Astrocyte (in vitro differentiated cells and primary cell): ENCODE data around the gene HEXB. TPM values are rescaled to one million over a fixed set of nuclear protein-coding genes. Genes with fewer than 3 reads are reported as not detected.

Experiments
- DNase-seq: peaks from one replicate; pipeline ENCODE4 v3.0.0-alpha.2; 2010; ENCODE audit warnings: low read depth
- FAIRE-seq: peaks from 2 replicates; lab custom pipeline; 2011; peaks lifted over from hg19 to GRCh38; lab: Jason Lieb, UNC
- H2AFZ ChIP-seq: 2 replicates; pipeline ENCODE4 v1.6.0; 2012; ENCODE audit warnings: low read depth, low read length, inconsistent platforms
- H3K27ac ChIP-seq: 2 replicates; pipeline ENCODE4 v1.5.1; 2011; ENCODE audit warnings: low read depth, low read length, inconsistent platforms
- H3K27me3 ChIP-seq: 2 replicates; pipeline ENCODE4 v1.6.0; 2011; ENCODE audit warnings: low read length, inconsistent platforms; ENCODE audit not compliant: insufficient read depth
- H3K36me3 ChIP-seq: 2 replicates; pipeline ENCODE4 v1.5.1; 2011; ENCODE audit warnings: low read length, inconsistent platforms; ENCODE audit not compliant: insufficient read depth
- H3K4me1 ChIP-seq: 2 replicates; pipeline ENCODE4 v1.5.1; 2011; ENCODE audit warnings: low read length, inconsistent platforms; ENCODE audit not compliant: insufficient read depth
- H3K4me2 ChIP-seq: 2 replicates; pipeline ENCODE4 v1.6.0; 2012; ENCODE audit warnings: low read length, inconsistent platforms
- H3K4me3 ChIP-seq: 2 replicates; pipeline ENCODE4 v1.5.1; 2011; ENCODE audit warnings: low read depth, mild to moderate bottlenecking, low read length, inconsistent platforms; ENCODE audit not compliant: insufficient read depth
- H3K79me2 ChIP-seq: 2 replicates; pipeline ENCODE4 v1.6.0; 2012; ENCODE audit warnings: mild to moderate bottlenecking, low read length, inconsistent platforms; ENCODE audit not compliant: insufficient read depth
- H3K9ac ChIP-seq: 2 replicates; pipeline ENCODE4 v1.6.0; 2012; ENCODE audit warnings: mild to moderate bottlenecking, low read length, inconsistent platforms
- H3K9me3 ChIP-seq: 2 replicates; pipeline ENCODE4 v1.5.1; 2012; ENCODE audit warnings: low read depth, mild to moderate bottlenecking, low read length, inconsistent platforms; ENCODE audit not compliant: insufficient read depth
- H4K20me1 ChIP-seq: 2 replicates; pipeline ENCODE4 v1.6.0; 2012; ENCODE audit warnings: low read length, inconsistent platforms; ENCODE audit not compliant: insufficient read depth
- H3K27ac Mint-ChIP-seq: one replicate; pipeline ENCODE4 v1.8.0; 2021; ENCODE audit warnings: mild to moderate bottlenecking, mixed read lengths; ENCODE audit not compliant: unreplicated experiment
- H3K27me3 Mint-ChIP-seq: one replicate; pipeline ENCODE4 v1.8.0; 2021; ENCODE audit warnings: low read depth, mixed read lengths; ENCODE audit not compliant: unreplicated experiment
- H3K36me3 Mint-ChIP-seq: one replicate; pipeline ENCODE4 v1.8.0; 2021; ENCODE audit warnings: low read depth, mixed read lengths; ENCODE audit not compliant: unreplicated experiment
- H3K4me1 Mint-ChIP-seq: one replicate; pipeline ENCODE4 v1.8.0; 2021; ENCODE audit warnings: low read depth, mixed read lengths; ENCODE audit not compliant: unreplicated experiment
- H3K4me3 Mint-ChIP-seq: one replicate; pipeline ENCODE4 v1.8.0; 2021; ENCODE audit warnings: mild to moderate bottlenecking, moderate library complexity, mixed read lengths; ENCODE audit not compliant: unreplicated experiment
- H3K9me3 Mint-ChIP-seq: one replicate; pipeline ENCODE4 v1.8.0; 2021; ENCODE audit warnings: mild to moderate bottlenecking, mixed read lengths; ENCODE audit not compliant: unreplicated experiment
- EZH2 ChIP-seq: IDR thresholded peaks from 2 replicates; pipeline ENCODE4 v1.6.1; 2012; ENCODE audit warnings: mild to moderate bottlenecking, low read length, inconsistent platforms; ENCODE audit not compliant: insufficient read depth
- total RNA-seq: library from RNA; stranded (reverse); gene quantifications from 2 replicates; pipeline ENCODE4 v1.2.1, GENCODE V29; 2021
- TF ChIP-seq, protein P1 (sequence below): IDR thresholded peaks from 2 replicates; pipeline ENCODE4 v1.5.1; 2011; ENCODE audit warnings: low read depth, mild to moderate bottlenecking, inconsistent platforms, low read length, moderate library complexity; ENCODE audit not compliant: insufficient read depth

HEXB gene
- total RNA-seq, 1 donor from 2014 or later = 96.3 TPM

DNA sequence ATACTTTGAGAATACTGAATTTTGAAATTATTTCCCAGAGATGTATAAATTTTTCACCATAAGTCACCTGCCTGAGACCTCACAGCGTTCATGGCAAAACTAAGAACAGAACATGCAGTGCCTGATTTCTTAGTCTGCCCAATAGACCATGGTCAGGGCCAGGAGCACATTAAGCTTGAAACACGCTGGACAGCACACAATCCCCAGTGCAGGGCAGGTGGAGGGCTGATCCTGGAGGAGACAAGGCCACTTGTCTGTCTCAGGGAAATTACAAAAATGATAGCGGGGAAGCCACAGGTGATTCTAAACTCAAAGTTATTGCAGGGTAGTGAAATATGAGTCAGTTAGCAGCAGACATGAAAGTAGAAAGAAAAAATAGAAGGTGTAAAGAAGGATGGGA lies 25.9 kb upstream of the HEXB start:
- TF ChIP-seq, protein P1, sequence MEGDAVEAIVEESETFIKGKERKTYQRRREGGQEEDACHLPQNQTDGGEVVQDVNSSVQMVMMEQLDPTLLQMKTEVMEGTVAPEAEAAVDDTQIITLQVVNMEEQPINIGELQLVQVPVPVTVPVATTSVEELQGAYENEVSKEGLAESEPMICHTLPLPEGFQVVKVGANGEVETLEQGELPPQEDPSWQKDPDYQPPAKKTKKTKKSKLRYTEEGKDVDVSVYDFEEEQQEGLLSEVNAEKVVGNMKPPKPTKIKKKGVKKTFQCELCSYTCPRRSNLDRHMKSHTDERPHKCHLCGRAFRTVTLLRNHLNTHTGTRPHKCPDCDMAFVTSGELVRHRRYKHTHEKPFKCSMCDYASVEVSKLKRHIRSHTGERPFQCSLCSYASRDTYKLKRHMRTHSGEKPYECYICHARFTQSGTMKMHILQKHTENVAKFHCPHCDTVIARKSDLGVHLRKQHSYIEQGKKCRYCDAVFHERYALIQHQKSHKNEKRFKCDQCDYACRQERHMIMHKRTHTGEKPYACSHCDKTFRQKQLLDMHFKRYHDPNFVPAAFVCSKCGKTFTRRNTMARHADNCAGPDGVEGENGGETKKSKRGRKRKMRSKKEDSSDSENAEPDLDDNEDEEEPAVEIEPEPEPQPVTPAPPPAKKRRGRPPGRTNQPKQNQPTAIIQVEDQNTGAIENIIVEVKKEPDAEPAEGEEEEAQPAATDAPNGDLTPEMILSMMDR = no peak
- no peak for TF ChIP-seq EZH2
- Histone ChIP-seq H2AFZ (no peak overlapping the region), H3K4me2 (no peak overlapping the region), H3K9ac (no peak overlapping the region), H4K20me1 (no peaks in the 10 kb centered on the region), H3K79me2 (no peaks in the 10 kb centered on the region), H3K4me3 (no peak overlapping the region), H3K36me3 (no peaks in the 10 kb centered on the region), H3K27me3 (no peaks in the 10 kb centered on the region), H3K27ac (no peak overlapping the region), H3K9me3 (no peaks in the 10 kb centered on the region), H3K4me1 (no peaks in the 10 kb centered on the region)
- peaks cover 2% of the 10 kb centered on the region for H3K9me3 Mint-ChIP-seq
- no peaks in the 10 kb centered on the region for H3K36me3 Mint-ChIP-seq
- H3K4me1 Mint-ChIP-seq = peaks cover 27% of the 10 kb centered on the region
- H3K27me3 Mint-ChIP-seq = no peaks in the 10 kb centered on the region
- no peak overlapping the region for H3K4me3 Mint-ChIP-seq
- H3K27ac Mint-ChIP-seq = no peak overlapping the region
- DNase-seq (no peak), FAIRE-seq (no peak)

DNA sequence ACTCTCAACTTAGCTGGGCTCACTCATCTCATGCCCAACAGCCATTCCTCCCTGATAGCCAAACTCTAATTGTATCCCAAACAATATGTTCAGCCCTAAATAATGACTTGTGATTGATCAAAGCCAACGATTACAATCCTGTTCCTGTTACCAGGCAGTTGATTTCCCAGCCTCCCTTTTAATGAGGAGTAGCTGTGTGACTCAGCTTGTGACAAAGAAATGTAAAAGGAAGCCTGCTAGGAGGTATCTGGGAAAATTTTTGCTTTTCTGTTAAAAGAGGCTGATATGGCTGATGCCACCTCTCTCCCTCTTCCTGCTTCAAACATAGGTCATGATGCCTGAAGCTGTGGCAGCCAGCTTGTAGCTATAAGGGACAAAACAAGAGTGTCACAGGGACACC lies 24.9 kb upstream of the HEXB start:
- H3K4me3 Mint-ChIP-seq = no peak overlapping the region
- Histone ChIP-seq H3K9ac (no peak overlapping the region), H4K20me1 (no peaks in the 10 kb centered on the region), H3K4me1 (no peaks in the 10 kb centered on the region), H2AFZ (peak overlapping the region; percentile 15), H3K36me3 (no peaks in the 10 kb centered on the region), H3K9me3 (no peaks in the 10 kb centered on the region), H3K79me2 (no peaks in the 10 kb centered on the region), H3K27ac (no peak overlapping the region), H3K27me3 (no peaks in the 10 kb centered on the region), H3K4me3 (no peak overlapping the region), H3K4me2 (no peak overlapping the region)
- no peaks in the 10 kb centered on the region for H3K27me3 Mint-ChIP-seq
- no peak for TF ChIP-seq EZH2
- TF ChIP-seq, protein P1 = no peak
- H3K9me3 Mint-ChIP-seq = peaks cover 2% of the 10 kb centered on the region
- H3K27ac Mint-ChIP-seq = peak overlapping the region; percentile 19
- H3K4me1 Mint-ChIP-seq = peaks cover 27% of the 10 kb centered on the region
- H3K36me3 Mint-ChIP-seq = no peaks in the 10 kb centered on the region
- DNase-seq (no peak), FAIRE-seq (peak; percentile 26)

DNA sequence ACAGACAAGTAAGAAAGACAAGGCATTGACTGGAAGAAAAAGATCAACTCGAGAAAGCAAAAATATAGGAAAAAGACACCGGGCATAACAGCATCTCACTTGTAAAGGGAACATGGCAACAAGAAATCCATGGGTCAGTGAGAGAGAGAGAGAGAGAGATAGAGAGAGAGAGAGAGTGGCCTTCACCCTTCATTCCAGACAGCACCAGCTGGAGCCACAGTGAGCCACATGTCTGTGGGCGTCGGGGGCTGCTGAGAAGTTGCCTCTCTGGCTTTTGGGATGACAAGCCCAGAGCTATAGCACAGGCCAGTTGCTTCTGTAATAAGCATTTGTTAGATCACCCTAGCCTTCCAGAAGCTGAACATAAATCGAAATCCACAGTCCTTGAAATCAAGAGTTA lies 24.2 kb upstream of the HEXB start:
- no peak overlapping the region for H2AFZ ChIP-seq
- H3K27me3 ChIP-seq = no peaks in the 10 kb centered on the region
- H4K20me1 ChIP-seq = no peaks in the 10 kb centered on the region
- H3K9ac ChIP-seq = no peak overlapping the region
- DNase-seq = no peak
- H3K4me1 Mint-ChIP-seq = peaks cover 27% of the 10 kb centered on the region
- no peaks in the 10 kb centered on the region for H3K4me1 ChIP-seq
- peaks cover 2% of the 10 kb centered on the region for H3K9me3 Mint-ChIP-seq
- H3K36me3 Mint-ChIP-seq = no peaks in the 10 kb centered on the region
- peak overlapping the region; percentile 52 for H3K4me3 Mint-ChIP-seq
- H3K36me3 ChIP-seq = no peaks in the 10 kb centered on the region
- H3K79me2 ChIP-seq = no peaks in the 10 kb centered on the region
- no peak overlapping the region for H3K4me2 ChIP-seq
- H3K4me3 ChIP-seq = no peak overlapping the region
- H3K27me3 Mint-ChIP-seq = no peaks in the 10 kb centered on the region
- TF ChIP-seq, protein P1 = no peak
- no peak for TF ChIP-seq EZH2
- H3K27ac ChIP-seq = no peak overlapping the region
- FAIRE-seq = no peak
- H3K27ac Mint-ChIP-seq = no peak overlapping the region
- H3K9me3 ChIP-seq = no peaks in the 10 kb centered on the region
